HG03045 (cell line): ENCODE results near the gene DCLK2.

Experiments used
- ATAC-seq: cut with Tn5 transposase; IDR thresholded peaks from one replicate; pipeline ENCODE4 v1.9.1; 2021; ENCODE audit warnings: mild to moderate bottlenecking, moderate library complexity; ENCODE audit not compliant: unreplicated experiment

Gene DCLK2

DNA sequence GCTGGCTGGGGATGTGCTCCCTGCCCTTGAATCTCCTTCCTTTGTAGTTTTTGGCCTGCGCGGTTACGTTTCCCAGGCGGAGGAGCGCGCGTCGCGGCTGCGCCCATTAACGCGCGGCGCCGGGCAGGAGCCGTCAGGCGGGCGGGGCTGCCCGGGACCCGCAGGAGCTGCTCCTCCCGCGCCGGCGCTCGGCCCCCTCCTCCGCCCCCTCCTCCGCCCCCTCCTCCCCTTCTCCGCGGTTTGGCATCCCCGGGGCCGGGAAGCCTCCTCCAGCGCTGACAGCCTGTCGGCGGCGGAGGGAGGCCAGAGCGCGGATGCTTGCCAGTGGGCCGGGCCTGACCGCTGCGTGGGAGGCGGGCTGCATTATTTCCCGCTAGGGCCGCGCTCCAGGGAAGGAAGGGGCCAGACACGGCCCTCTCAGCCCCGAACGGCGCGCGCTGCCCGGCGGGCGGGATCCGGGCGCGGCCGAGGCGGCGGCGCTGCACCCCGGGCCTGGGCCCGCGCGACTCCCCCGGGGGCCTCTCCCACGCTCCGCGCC lies at the start of gene DCLK2:
Gene DCLK2, plus strand, starts transcription at position 405 of the 538 bp plus-strand sequence. CDS start 583 bp downstream, outside the sequence.
- ATAC-seq, result no peak

DNA sequence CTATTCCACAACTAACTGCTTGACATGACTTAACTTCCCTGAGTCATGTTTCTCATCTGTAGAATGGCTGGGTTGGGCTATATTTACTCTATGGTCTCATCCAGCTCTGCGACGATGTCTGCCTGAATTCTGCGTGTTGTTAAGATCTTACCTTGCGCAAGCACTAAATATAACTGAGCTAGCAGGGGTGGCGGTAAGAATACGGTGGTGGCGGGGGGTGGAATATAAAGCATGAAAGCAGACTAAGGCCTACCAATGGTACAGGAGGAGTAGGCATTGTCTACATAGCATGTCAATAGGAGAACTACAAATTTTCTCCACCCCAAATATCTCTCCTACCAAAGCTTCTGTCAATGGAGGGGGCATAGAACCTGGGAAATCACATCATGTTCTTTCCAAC lies 45.7 kb upstream of the DCLK2 start:
- ATAC-seq, result no peak

DNA sequence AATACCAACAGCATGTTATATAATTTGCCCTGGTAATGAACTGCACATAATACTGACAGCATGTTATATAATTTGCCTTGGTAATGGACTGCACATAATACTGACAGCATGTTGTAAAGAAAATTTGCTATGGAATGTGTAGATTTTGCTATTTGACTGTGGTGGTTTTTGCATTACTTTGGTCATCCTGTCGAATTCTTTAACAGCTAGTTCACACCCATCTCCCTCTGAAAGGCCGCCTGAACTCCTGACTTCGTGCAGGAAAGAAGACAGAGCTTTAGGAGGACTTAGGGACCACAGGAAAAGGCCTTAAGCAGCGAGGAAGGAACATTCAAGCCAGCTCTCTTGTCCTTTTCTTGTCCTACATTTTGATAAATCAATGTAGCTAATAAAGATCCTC lies 45.2 kb upstream of the DCLK2 start:
- ATAC-seq, result no peak

DNA sequence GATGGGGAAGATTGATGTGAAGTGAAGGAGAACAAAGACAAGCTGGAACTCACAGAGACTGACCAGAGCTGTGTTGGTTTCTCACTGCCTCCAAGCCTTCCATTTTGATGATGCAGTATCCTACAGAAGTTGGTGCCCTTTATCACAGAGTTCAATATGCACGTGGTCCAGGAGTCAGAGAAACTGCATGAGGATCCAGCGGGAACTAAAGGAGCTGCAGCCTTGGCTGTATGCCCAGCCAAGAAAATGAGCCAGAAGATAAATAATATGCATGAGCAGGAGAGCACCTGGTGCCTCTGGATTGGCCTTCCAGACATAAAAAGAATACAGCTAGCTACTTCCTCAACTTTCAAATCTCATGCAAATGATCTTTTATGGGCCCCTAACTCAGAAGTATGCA lies 44.3 kb upstream of the DCLK2 start:
- no peak for ATAC-seq

DNA sequence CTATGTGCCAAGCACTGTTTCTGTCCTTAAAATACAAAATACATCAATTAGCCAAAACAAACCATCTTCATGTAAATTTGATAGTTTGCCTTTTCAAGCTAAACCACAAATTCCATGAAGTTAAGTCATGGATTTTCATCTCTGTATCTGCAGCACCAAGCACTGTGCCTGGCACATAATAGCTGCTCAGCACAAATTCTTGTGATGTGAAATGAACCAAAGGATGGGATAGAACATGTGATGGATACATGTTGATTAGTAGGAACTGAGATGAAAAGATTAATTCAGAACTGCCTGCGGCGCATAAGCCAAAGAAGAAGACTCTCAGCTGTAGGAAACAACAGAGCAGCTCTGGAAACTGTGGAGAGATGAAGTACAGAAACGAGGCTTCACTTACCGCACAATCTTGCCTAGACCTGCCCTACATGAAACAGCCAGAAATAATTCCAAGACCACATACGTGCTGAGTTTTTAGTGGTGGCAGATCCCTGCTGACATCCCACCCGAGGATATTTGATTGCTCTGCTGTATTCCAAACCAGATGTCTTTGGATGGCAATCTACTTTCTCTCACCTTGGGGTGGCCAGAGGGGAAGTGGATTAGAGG lies 40.9 kb upstream of the DCLK2 start:
- no peak for ATAC-seq

DNA sequence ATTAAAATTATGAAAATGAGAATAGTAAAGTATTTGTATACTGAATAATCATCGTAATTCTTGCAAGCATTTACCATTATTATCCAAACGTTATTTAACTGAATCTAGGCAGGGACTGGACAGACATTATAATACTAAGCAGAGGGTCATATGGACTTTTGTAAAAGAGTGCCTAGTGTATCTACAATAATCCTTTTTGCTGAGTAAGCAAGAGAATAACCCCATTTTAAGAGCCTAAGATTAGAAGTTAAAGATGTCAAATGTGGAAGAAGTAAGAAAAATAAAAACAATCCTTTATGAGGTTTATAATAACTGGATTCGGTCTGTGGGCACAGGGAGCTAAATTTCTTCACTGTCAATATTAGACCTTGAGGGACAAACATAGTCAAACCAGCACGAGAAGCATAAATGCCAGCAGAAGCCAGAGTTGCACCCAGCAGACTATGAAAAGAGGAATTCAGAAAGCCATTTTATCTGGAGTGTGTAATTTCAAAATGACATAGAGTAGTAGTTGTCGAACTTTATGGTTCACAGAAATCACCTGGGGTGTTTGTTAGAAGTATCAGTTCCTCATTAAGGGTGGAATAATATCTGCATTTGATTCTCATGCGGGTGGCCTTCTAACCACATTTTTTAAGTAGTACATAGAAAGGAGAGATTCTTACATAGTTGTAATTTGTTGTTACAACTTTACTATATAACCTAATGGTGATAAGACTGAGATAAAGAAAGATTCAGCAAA lies 39.7 kb upstream of the DCLK2 start:
- ATAC-seq, result peak; percentile 81

DNA sequence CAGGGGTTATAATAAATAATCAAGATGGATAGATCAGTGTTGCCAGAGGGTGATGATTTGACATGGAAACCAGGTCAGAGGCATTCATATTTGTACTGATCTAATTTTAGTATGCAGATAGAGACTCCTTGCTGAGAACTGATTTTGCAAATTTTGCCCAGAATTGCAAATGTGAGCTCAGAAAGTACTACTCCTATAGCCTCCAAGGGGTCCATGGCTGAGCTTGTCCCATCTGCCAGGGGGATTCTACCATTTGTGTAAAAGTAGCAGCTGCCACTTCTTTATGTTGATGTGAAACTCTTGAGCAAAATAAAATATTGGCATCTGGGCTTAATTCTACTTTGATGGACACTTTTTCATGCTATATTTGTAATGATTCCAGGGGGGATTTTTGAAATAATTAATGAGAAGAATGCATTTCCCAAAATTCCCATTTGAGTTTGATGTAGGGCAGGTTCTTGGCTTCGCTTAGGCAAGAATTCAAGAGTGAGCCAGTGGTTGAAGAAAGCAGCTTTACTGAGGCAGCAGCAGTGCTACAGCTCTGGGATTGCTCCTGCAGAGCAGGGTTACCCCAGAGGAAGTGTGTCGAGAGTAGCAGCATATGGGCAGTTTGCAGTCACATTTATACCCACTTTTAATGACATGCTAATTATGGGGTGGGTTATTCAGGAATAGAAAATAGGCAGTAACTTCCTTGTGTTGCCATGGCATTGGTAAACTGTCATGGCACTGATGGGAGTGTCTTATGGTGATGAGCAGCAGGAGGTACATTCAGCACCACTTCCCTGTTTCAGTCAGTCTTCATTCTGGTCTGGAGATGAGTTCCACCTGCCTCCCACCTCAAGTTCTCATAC lies 38.7 kb upstream of the DCLK2 start:
- no peak for ATAC-seq

DNA sequence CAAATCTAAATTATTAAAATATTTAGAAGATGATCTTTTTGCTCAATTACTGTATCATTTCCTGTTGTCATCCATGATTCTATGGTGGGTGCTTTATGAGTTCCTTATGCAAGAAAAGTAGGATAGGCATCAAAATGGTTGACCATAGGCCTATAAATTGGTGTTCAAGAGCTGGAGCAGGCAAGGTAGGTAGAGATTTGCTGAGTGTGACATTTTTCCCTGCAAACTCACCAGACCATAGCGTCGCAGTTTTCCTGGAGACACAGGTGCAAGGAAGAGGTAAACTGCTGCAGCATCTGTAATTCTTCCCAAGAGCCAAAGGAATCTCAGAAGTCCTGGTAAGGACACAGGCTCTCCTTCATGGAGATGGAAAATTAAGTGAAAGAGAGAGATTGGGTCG lies 33.7 kb upstream of the DCLK2 start:
- ATAC-seq, result no peak

DNA sequence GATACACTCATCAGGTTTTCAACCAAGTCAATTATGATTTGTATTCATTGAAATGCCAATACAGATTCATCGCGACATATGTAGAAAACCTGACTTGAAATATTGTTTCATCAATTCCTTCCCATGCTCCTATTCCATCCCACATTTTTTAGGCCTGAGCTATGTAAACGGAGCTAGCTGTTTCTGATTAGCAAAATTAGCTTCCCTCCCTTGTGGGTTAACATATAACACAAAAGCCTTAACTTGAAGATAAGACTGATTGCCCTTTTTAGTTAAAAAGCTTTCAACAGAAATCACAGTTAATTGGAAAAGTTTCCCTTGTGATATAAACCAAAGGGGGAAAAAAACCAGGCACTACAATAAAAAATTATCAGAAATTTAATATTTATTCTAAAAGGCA lies 32.8 kb upstream of the DCLK2 start:
- no peak for ATAC-seq

DNA sequence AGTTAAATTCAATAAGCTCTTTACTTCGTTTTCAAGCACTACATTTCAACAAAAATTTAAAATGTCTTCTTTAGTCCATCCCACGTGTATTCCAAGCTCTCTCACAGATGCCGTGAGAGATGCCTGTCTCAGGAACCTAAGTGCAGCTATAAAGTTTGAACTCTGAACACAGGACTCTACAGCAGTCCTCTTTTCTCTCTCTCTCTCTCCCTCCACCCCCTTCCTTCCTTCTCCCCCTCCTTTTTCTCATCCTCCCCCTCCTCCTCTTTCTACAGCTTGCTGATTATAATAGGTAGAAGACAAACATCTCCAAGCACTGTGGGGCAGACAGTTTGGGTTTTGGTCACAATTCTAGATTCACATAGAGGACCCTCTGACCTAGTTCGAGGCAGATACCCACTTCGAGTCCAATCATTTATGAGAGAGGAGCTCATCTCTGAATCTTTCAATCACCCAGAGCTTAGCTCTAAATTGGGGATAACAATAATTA lies 31.5 kb upstream of the DCLK2 start:
- ATAC-seq, result no peak

DNA sequence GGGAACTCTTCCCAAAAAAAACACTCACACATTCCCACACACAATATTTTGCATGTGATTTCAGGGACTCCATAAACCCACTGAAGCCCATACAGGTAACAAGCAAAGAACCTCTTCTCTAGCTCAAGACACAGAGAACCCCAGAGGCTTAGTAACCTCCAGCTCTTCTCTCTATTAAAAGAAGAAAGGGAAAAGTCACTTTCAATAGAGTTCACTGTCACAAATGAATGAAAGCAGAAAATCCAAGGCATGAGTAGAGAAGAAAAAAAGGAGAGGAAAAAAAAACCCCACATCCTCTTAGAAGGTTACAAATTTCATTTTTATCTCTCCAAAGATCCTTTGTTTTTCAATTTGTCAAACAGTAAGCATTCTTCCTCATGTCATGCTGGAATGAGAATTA lies 30.7 kb upstream of the DCLK2 start:
- no peak for ATAC-seq

DNA sequence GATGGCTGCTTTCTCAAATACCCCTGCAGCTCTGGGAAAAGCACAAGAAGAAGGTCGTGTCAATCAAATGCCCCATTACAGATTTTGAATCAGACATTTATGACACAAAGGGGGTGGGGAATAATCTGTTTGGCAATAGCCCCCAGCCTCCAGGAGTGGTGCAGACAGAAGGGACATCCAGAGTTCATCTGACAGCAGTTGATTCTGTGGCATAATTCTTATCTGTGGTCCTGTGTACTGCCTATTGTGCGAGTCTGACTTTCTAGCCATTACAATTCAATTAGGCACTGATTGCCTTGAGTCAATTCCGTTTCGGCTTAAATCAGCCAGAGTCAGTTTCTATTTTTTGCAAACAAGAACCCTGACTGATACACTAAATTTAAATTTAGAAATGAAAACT lies 28.6 kb upstream of the DCLK2 start:
- no peak for ATAC-seq

DNA sequence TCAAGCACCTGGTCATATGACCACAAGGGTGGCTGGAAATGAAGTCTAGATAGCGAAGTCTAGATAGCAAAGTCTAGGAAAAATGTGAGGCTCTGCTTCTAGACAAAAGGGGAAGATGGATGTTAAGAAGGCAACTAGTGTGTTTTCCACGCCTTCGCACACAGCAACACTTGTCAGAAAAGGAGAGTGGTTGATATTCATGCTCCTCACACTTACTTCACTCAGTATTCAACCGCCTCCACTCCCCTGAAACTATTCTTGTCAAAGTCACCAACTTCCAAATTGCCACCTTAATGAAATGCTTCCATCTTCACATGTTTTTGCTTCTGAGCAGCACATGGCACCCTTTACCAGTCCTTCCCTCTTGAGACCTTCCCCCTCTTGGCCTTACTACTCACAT lies 27.7 kb upstream of the DCLK2 start:
- no peak for ATAC-seq

DNA sequence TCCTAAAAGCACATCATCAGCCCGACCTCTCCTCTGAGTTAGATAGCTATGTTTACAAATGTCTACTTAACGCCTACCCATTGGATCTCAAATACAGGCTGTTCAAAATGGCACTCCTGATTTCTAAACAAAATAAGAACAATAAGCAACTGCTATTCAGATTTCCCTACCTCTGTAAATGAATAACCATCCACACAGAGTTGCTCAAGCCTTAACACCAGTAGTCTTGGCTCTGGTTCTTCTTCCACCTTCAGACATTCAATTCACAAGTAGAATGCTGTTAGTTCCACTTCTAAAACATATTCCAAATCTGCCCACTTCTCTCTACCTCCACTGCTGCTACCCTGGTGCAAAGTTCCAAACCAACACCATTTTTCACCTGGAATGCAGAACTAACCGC lies 27.1 kb upstream of the DCLK2 start:
- no peak for ATAC-seq

DNA sequence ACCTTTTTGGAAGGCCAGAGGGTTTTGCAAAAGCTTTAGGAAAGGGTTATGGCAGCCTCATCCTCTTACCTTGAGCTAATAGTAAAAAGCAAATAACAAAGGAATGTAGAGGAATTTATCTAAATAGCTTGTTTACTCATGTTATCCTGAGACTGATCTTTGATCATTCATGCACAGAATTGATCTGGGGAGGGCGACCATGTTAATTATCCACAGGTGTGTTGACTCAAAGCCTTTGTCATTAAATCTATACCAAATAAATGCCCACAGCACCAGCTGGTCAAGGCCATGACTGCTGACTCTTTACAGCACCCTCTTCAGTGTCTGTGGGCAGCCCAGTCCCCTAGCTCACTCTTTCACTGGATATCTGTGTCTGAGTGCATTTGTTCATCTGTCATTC lies 22.8 kb upstream of the DCLK2 start:
- no peak for ATAC-seq

DNA sequence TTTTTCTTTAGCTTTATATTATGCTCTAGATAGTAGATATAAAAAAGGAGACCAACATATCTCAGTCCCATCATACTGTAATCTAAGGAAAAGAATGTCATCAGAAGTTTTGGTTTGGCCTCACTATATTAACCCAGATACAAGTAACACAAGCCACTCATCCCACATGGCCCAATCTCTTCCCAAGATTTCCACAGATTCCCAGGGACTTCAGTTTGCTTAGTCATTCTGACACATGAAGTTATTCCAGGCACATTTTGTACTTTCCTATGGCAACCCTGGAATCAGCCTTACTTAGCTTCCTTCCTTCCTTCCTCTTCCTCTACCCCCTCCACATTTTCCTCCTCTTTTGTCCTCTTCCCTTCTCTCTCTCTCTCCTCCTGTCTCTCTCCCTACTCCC lies 21.7 kb upstream of the DCLK2 start:
- no peak for ATAC-seq

DNA sequence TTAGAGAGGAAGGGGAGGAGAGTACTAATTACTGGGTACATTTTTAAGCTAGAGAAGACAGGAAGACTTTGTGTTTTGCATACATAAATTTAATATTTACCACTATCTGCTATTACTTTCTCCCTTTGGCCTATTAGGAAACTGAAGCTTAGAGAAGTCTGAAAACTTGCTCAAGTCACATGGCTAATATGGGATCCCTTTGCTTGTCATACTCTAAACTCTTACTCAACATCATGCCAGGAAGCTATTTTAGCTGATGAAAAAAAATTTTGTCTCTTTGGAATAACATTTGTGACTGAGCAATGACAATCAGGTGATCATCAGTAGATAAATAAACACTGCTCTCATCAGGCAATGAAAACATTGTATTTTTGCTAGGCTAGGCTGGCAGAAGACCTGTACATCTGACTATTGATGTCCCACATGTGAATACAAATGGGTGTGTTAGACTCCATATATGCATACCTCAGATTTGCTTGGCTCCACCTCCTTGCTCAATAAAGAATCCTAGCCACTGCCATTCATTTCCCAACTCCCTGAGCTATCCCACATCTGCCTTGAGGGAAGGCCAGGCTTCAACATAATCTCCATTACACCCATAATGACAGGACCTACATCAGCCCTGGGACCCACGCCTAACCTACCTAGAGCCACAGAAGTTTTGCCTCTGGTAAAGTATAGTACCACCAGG lies 17.0 kb upstream of the DCLK2 start:
- no peak for ATAC-seq

DNA sequence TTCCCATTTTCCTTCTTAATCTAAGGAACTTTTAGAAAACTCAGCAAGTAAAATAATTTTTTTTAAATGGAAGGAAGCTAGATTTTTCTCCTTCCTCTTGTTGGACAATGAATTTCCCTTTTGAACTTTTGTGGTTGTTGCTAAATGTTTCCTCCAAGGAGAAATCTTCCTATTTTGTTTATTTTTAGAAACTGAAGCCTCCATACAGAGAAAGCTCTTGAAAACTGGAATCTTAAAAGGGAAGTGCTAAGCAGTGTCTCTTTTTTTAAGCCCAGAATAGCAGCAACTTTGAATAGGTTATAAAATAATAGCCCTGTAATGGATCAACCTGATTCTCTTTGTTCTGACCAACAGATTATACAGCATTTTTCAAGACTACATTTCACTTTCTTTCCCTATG lies 15.1 kb upstream of the DCLK2 start:
- ATAC-seq, result no peak

DNA sequence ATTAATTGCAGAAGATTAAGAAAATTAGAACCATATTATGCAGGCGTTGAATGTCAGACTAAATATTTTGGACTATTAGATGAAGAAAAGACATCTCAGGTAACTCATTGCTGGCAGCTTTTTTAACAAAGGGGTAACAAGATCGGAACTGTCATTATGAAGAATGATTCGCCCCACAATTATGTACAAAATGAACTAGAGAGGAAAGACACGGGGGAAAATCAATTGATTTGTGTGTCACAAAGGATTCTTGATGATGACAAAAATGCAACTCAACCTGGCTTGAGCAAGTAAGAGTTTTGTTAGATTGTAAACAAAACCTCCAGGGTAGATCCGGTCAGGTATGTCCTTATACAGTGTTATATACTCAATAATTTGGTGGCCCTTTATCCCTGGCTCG lies 12.5 kb upstream of the DCLK2 start:
- ATAC-seq, result no peak

DNA sequence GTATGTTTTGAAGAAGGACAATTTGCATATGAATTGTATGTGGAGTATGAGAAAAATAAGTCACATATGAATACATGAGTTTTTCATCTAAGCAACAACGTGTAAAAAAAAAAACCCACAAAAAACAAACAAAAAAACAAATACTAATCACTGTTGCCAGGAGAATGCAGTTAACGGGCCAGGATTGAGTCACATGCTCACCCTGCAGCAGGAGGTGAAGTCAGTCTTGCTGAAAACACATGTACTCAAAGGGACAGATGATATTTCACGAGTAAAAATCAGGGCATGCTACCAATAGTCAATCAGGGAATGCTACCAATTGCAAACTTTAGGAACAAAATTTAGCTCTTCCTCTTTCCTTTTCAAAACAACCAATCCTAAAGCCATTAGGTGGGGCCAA lies 10.4 kb upstream of the DCLK2 start:
- ATAC-seq, result no peak
